GM19238 (cell line): Measurements from ENCODE around the gene SPINT2.

Source experiments
- DNase-seq: peaks from one replicate; pipeline ENCODE4 v3.0.0; 2011; ENCODE audit warnings: low spot score; ENCODE audit not compliant: insufficient read length

SPINT2 gene

DNA sequence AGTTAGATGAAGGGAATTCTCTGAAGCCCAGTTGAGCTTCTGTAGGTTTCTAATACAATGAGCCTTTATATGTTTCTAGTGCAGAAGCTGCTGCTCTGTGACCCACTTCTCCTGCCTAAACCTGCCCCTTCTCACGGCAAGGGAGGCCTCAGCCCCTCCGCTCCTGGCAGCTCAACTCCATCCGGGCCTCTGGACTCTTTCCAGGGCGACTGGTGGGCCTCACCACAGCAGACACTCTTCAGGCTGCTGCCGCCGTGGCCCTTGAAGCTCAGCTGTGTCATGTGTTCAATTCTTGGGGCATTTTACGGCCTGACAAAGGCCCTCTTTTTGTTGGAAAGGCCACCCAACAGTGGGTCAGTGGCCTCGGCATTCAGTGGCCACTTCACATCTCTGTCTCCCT lies 29.7 kb downstream of the SPINT2 start:
- no peak for DNase-seq

DNA sequence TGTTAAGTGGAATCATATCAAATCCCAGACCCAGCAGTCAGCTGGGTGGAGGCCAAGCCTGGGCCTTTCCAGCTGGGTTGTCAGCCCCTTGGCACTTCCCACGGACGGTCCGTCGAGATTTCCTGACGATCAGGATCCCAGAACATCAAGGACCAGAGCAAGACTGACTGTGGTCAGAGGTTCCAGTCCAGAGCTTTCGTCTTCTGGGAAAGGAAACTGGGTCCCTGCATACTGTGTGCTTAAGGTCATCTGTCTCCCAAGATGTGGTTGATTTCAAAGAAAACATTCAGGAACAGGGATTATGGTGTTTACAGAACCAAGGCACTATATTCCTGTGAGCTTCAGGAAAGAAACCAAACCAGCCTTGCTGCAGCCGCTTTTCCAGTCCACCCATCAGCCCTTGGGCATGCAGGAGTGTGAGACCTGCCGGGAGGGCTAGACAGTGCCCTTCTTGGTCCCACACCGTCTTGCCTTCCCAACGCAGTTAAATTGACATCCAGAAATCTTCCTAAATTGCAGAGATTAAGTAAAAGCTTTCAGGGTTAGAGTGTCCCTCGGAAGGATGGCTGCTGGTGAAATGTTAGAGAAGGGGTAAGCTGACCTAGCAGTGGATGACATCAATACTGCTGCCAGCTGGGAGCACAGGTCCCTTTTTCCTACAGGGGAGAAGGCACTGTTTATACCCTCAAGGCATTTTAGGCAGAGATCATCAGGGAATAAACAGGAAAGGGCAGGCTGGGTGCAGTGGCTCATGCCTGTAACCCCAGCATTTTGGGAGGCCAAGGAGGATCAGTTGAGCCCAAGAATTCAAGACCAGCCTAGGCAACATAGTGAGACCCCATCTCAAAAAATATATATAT lies 34.7 kb downstream of the SPINT2 start:
- no peak for DNase-seq

GRCh38 chr19:38303517-38304351 lies 39.4 kb downstream of the SPINT2 start, which contains the start of gene C19orf33:
TSS of gene C19orf33 (plus strand) at chr19:38304251. CDS start at chr19:38304262, 11 bp downstream.
- no peak for DNase-seq

GRCh38 chr19:38304352-38304865 lies 40.0 kb downstream of the SPINT2 start:
- no peak for DNase-seq

DNA sequence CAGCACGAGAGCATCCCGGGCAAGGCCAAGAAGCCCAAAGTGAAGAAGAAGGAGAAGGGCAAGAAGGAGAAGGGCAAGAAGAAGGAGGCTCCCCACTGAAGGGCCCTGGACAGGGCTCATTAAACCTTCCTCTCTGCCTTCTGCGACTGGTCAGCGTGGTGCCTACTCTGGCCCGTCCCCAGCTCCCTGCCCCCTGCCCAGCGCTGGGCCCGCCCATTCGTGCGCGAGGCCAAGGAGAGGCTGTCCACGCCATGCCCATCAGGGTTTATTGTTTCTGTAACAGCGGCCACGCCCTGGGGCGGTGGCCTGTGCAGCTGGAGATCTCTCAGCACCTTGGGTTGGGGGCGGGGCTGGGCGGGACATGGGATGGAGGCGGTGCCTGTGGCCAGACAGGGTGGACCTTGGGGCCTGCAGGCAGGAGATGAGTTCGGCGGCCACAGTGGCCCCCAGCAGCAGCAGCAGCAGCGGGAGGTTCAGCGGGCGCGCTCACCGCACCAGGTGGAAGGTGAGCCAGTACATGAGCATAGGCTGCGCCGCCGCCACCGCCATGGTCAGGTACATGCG lies 40.6 kb downstream of the SPINT2 start:
- no peak for DNase-seq

- no peak for DNase-seq
Observed at GRCh38 chr19:38306236-38306635, 41.9 kb downstream of the SPINT2 start.

- DNase-seq = no peak
Observed at GRCh38 chr19:38307076-38307475, 42.7 kb downstream of the SPINT2 start.

DNA sequence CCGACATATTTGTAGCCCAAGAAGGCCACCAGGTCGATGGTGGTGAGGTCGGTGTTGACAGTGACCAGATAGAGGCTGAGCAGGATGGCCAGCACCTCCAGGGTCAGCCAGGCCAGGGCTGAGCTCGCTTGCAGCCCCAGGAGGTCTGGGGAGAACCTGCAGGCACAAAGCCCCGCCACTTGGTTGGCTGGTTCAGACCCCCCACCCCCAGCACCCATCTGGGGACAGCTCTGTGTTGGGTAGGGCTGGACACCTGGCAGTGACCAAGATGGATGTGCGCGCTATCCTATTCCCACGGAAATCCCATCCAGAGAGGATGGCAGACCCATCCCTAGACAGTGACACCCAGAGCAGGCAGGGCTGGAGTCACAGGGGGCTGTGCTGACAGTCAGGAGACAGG lies 43.2 kb downstream of the SPINT2 start:
- DNase-seq = no peak

GRCh38 chr19:38308006-38308766 lies 43.8 kb downstream of the SPINT2 start:
- no peak for DNase-seq

DNA sequence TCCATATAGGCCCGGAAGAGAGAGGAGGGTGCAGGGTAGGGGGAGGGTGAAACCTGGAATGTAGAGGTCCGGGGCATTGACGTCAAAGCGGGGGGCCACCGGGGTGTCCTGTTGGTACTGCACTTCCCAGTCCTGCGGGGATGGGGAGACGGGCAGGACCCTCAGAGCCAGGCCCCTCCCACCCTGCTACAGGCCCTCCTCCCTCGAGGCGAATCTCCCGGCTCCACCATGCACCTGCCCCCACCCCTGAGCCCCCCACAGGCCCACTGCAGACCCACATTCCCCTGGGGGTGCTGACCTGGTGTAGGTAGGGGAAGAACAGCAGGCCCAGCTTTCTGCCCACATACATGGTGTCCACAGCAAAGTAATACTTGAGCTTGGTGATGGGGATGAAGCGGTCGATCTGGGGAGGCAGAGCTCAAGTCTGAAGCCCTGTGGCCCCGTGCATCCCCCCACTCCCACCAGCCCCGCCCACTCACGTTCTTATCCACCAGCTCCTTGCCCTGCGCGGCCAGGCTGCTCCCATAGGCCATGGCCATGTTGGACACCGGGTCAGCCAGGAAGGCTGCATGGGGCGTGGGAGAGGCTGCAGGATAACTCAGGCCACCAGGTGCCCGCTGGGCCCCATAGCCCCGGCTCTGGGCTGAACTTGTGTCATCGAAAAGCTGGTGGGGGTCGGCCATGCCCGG lies 44.7 kb downstream of the SPINT2 start:
- DNase-seq = no peak

DNA sequence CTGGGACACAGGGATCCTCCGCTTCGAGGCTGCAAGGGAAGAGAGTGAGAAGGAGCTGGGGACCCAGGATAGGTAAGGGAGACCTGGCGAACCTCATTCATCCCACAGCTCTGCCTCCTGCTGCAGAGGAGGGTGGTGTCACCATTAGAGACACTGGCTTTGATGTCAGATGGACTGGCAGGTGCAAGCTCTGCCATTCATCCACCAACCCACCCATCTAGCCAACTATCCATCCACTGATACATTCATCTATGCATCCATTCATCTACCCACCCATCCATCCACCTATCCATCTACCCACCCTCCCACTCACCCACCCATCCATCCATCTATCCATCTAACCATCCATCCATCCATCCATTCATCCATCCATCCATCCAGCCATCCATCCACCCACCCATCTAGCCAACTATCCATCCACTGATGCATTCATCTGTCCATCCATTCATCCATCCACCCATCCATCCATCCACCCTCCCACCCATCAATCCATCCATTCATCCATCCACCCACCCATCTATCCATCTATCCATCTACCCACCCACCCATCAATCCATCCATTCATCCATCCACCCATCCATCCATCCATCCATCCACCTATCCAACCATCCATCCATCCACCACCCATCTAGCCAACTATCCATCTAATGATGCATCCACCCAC lies 45.4 kb downstream of the SPINT2 start:
- DNase-seq = no peak

GRCh38 chr19:38310279-38310670 lies 45.9 kb downstream of the SPINT2 start:
- no peak for DNase-seq

DNA sequence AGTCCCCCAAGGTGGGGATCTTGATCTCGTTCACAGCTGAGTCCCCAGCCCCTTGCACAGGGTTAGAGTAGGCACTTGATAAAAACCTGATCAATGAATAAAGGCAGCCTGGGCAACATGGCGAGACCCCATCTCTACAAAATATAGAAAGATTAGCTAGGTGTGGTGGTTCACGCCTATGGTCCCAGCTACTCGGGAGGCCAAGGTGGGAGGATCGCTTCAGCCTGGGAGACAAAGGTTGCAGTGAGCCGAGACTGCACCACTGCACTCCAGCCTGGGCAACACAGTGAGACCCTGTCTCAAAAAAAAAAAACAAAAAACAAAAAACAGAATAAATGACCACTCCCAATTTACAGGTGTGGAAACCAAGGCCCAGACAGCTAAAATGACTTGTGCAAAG lies 46.6 kb downstream of the SPINT2 start:
- DNase-seq = no peak

GRCh38 chr19:38315657-38316476 lies 51.5 kb downstream of the SPINT2 start, which contains the start of gene YIF1B:
TSS of gene YIF1B (minus strand) at chr19:38315947. CDS start at chr19:38315917, 30 bp downstream.
- peak; percentile 98 for DNase-seq

DNA sequence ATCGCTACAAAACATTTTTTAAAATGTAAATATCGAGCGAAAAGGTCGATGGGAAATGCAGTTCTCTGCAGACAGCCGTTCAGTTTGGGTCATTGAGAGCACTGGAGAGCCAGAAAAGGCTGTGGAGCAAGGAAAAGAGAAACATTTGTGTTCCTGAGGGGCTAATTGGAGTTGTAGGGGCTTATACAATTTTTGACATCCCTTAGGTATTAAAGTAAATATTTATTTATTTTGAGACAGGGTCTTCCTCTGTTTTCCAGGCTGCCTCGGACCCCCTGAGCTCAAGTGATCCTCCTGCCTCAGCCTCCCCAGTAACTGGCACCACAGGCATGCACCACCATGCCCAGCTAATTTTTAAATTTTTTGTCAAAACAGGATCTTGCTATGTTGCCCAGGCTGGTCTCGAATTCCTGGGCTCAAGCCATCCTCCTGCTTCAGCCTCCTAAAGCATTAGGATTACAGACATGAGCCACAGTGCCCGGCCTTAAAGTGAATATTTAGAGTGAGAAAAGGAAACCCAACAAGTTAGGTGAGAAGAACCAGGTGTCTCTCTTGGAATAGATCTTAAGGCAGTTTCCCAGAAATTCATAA lies 52.2 kb downstream of the SPINT2 start:
- no peak for DNase-seq

GRCh38 chr19:38317104-38317612 lies 52.8 kb downstream of the SPINT2 start:
- no peak for DNase-seq

- no peak for DNase-seq
Observed at GRCh38 chr19:38318660-38319059, 54.3 kb downstream of the SPINT2 start.
